ENCODE results near the gene DAB2IP. TPM values are rescaled to one million over a fixed set of nuclear protein-coding genes. Genes with fewer than 3 reads are reported as not detected.

The DAB2IP gene
- total RNA-seq, 2 donors from 2014 or later, result 51.6 to 83.2 TPM

DNA sequence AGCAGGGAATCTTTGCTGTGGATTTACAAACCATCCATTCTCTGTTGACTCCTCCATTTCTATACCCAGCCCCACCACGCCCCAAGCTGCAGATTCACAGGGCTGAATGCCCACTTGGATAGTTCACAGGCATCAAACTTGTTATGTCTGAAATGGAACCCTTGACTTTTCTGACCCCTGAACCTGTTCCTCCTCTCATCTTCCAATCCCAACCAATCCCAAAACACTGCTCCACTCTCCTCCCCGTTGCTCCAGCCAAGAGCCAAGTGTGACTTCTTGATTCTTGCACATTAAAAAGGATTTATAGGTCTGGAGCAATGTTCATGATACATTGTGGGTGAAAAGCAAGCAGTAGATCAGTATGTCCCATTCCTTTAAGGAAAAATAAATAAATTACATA lies 145.6 kb downstream of the DAB2IP start:
- no peak for DNase-seq (ENCODE audit: low spot score)
- Histone ChIP-seq H3K9me3 (no peaks in the 10 kb centered on the region), H3K27ac (no peak overlapping the region), H3K4me1 (replicated peaks) (no peaks in the 10 kb centered on the region), H3K36me3 (no peaks in the 10 kb centered on the region), H3K27me3 (replicated peaks; ENCODE audit: insufficient read depth) (no peaks in the 10 kb centered on the region), H3K4me3 (no peak overlapping the region)
- 70% methylated on average over 2 of the region's 2 CpGs for WGBS
- intact Hi-C loops (cut with DNase I), result no loop called here
- TF ChIP-seq, protein P1, sequence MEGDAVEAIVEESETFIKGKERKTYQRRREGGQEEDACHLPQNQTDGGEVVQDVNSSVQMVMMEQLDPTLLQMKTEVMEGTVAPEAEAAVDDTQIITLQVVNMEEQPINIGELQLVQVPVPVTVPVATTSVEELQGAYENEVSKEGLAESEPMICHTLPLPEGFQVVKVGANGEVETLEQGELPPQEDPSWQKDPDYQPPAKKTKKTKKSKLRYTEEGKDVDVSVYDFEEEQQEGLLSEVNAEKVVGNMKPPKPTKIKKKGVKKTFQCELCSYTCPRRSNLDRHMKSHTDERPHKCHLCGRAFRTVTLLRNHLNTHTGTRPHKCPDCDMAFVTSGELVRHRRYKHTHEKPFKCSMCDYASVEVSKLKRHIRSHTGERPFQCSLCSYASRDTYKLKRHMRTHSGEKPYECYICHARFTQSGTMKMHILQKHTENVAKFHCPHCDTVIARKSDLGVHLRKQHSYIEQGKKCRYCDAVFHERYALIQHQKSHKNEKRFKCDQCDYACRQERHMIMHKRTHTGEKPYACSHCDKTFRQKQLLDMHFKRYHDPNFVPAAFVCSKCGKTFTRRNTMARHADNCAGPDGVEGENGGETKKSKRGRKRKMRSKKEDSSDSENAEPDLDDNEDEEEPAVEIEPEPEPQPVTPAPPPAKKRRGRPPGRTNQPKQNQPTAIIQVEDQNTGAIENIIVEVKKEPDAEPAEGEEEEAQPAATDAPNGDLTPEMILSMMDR (IDR thresholded peaks at IDR 0.05), result no peak
- TF ChIP-seq POLR2AphosphoS5 (IDR thresholded peaks at IDR 0.05), result no peak
- no peak for TF ChIP-seq POLR2A (IDR thresholded peaks at IDR 0.05)

DNA sequence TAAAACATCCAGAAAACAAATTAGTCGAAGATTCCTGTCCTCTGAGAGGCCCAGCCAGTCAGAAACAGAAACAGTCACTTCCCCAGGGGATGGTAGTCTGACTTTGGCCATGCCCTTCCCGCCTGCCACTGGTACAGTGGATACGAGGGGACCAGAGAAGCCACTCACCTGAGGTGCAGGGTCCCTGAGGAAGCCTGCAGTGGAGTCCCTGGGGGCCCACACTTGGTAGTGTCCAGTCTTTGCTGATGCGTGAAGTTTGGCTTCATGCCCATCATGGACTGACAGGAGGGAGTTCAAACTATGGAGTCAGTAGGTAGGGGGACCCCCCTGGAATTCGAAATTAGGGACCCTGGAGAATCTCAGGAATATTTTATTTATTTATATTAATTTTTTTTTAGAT lies 147.5 kb downstream of the DAB2IP start:
- no peak overlapping the region for H3K27ac ChIP-seq
- H3K36me3 ChIP-seq, result no peaks in the 10 kb centered on the region
- no peaks in the 10 kb centered on the region for H3K27me3 ChIP-seq (replicated peaks; ENCODE audit: insufficient read depth)
- intact Hi-C loops (cut with DNase I), result no loop called here
- DNase-seq (ENCODE audit: low spot score), result no peak
- 87% methylated on average over 5 of the region's 5 CpGs for WGBS
- H3K4me3 ChIP-seq, result no peak overlapping the region
- TF ChIP-seq, protein P1 (IDR thresholded peaks at IDR 0.05), result no peak
- TF ChIP-seq POLR2A (IDR thresholded peaks at IDR 0.05) (no peak), POLR2AphosphoS5 (IDR thresholded peaks at IDR 0.05) (no peak)
- H3K9me3 ChIP-seq, result no peaks in the 10 kb centered on the region
- H3K4me1 ChIP-seq (replicated peaks), result no peaks in the 10 kb centered on the region

DNA sequence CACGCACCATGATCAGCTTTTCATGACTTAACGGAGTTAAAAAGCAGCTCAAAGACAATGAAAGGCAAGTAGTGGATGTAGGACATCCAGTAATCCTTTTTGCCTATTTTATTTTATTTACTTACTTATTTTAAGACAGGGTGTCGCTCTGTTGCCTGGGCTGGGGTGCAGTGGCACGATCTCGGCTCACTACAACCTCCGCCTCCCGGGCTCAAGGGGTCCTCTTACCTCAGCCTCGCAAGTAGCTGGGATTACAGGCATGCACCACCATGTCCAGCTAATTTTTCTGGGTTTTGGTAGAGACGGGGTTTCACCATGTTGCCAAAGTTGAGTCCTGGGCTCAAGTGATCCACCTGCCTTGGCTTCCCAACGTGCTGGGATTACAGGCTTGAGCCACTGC lies 148.9 kb downstream of the DAB2IP start:
- intact Hi-C loops (cut with DNase I), result no loop called here
- Histone ChIP-seq H3K27me3 (replicated peaks; ENCODE audit: insufficient read depth) (no peaks in the 10 kb centered on the region), H3K9me3 (no peaks in the 10 kb centered on the region), H3K36me3 (no peaks in the 10 kb centered on the region), H3K4me1 (replicated peaks) (no peaks in the 10 kb centered on the region), H3K27ac (no peak overlapping the region), H3K4me3 (no peak overlapping the region)
- 87% methylated on average over 10 of the region's 10 CpGs for WGBS
- TF ChIP-seq, protein P1 (IDR thresholded peaks at IDR 0.05), result no peak
- TF ChIP-seq POLR2A (IDR thresholded peaks at IDR 0.05) (no peak), POLR2AphosphoS5 (IDR thresholded peaks at IDR 0.05) (no peak)
- no peak for DNase-seq (ENCODE audit: low spot score)

DNA sequence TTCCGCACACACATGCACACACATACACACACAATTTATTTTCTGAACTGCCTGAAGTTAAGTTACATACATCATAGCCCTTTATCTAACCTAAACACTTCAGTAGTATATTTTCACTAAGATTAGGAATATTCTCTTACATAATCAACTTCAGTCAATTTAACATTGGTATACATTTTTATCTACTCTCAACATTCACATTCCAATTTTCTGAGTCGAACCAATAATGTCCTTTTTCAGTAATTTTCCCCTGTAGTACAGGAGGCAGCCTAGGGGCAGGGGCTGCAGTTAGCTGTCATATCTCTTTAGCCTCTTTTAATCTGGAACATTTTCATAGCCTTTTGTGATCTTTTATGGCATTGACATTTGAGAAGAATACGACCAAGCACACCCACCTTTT lies 150.1 kb downstream of the DAB2IP start:
- no peak for TF ChIP-seq POLR2A (IDR thresholded peaks at IDR 0.05)
- no peak for TF ChIP-seq POLR2AphosphoS5 (IDR thresholded peaks at IDR 0.05)
- TF ChIP-seq, protein P1 (IDR thresholded peaks at IDR 0.05), result no peak
- intact Hi-C loops (cut with DNase I), result no loop called here
- Histone ChIP-seq H3K27me3 (replicated peaks; ENCODE audit: insufficient read depth) (no peaks in the 10 kb centered on the region), H3K4me1 (replicated peaks) (no peaks in the 10 kb centered on the region), H3K4me3 (no peak overlapping the region), H3K9me3 (no peaks in the 10 kb centered on the region), H3K27ac (no peak overlapping the region), H3K36me3 (no peaks in the 10 kb centered on the region)
- 58% methylated on average over 3 of the region's 3 CpGs for WGBS
- DNase-seq (ENCODE audit: low spot score), result no peak

DNA sequence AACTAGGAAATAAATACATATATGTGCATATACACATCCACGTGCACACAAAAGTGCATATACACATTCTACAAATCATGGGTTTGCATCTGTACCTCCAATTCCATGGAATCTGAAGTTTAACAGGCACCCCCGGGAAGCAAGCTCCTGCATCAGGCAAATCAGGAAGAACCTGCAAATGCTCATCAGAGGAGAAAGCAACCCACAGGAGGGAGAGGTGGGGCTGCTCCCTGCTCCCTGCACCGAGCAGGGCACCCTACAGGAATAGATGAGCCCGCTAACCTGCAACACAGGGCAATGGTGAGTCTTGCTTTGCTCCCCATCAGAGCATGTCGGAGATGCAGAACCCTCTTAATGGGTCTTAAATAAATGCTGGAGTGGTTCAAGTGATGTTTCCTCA lies 151.3 kb downstream of the DAB2IP start:
- no peaks in the 10 kb centered on the region for H3K9me3 ChIP-seq
- 85% methylated on average over 5 of the region's 5 CpGs for WGBS
- H3K27ac ChIP-seq, result no peak overlapping the region
- TF ChIP-seq POLR2A (IDR thresholded peaks at IDR 0.05) (no peak), POLR2AphosphoS5 (IDR thresholded peaks at IDR 0.05) (no peak)
- TF ChIP-seq, protein P1 (IDR thresholded peaks at IDR 0.05), result no peak
- no peaks in the 10 kb centered on the region for H3K27me3 ChIP-seq (replicated peaks; ENCODE audit: insufficient read depth)
- intact Hi-C loops (cut with DNase I), result no loop called here
- no peaks in the 10 kb centered on the region for H3K36me3 ChIP-seq
- no peaks in the 10 kb centered on the region for H3K4me1 ChIP-seq (replicated peaks)
- H3K4me3 ChIP-seq, result no peak overlapping the region
- DNase-seq (ENCODE audit: low spot score), result no peak

Measured in prostate gland (tissue), 2 donors.